Testis (tissue), 2 donors: Measurements from ENCODE around the gene DPH7.

Source experiments
- POLR2A ChIP-seq: fragments of 450-650 bp; IDR thresholded peaks from one replicate; pipeline ENCODE4 v1.6.1; 2017; ENCODE audit warnings: antibody characterized with exemption, mild to moderate bottlenecking, moderate library complexity
- TF ChIP-seq, protein P1 (sequence below), 3 experiments: fragments of 450-650 bp in 2 of 3; fragments of 200-600 bp in 1 of 3; sonication (generic) in 1 of 3; IDR thresholded peaks; one replicate each; pipeline ENCODE4 v1.5.1; 2016 to 2019; ENCODE audit warnings: antibody characterized with exemption in 3 of 3, mild to moderate bottlenecking in 2 of 3, moderate library complexity in 1 of 3

DNA sequence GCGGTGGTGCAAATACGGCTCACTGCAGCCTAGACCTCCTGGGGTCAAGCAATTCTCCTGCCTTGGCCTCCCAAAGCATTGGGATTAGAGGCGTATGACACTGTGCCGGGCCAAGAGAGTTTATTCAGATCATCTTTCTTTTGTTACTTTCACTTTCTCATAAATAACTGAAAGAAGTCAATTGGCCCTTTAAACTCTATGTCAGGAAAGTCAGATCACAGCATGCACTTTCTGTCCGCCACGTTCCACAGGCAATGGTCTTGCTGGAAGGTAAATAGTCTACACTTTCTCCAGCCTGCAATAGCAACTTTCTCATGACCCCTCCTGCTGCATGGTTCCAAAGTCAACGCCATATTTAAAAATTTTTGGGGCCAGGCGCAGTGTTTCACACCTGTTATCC lies 20.2 kb upstream of the DPH7 start:
- TF ChIP-seq, protein P1, sequence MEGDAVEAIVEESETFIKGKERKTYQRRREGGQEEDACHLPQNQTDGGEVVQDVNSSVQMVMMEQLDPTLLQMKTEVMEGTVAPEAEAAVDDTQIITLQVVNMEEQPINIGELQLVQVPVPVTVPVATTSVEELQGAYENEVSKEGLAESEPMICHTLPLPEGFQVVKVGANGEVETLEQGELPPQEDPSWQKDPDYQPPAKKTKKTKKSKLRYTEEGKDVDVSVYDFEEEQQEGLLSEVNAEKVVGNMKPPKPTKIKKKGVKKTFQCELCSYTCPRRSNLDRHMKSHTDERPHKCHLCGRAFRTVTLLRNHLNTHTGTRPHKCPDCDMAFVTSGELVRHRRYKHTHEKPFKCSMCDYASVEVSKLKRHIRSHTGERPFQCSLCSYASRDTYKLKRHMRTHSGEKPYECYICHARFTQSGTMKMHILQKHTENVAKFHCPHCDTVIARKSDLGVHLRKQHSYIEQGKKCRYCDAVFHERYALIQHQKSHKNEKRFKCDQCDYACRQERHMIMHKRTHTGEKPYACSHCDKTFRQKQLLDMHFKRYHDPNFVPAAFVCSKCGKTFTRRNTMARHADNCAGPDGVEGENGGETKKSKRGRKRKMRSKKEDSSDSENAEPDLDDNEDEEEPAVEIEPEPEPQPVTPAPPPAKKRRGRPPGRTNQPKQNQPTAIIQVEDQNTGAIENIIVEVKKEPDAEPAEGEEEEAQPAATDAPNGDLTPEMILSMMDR (IDR thresholded peaks at IDR 0.05): no peak
- no peak for TF ChIP-seq POLR2A
